Measurements from ENCODE around the gene POC1A.

POC1A gene

DNA sequence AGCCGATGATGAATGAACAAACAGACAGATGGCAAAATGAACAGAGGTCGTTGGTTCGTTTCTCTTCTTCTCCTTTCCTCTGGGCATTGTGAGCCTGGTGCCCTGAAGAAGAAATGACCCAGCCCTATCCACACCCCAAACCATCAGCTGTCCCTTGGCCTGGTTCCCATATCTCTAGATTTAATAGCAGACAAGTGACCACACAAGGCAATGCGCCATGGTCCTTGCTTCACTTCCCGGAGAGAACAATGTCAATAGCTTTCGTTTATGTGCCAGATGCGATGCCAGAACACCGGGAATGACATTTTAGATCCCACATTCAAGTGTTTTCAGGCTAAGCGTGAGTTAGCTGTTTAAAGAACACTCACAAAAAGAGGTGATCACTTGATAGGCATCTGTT, 17.7 kb downstream of the POC1A start:
- H3K4me3 Mint-ChIP-seq = no peak overlapping the region
- H3K4me1 Mint-ChIP-seq = peaks cover 7% of the 10 kb centered on the region
- no peaks in the 10 kb centered on the region for H3K9me3 Mint-ChIP-seq
- H3K27me3 Mint-ChIP-seq = no peaks in the 10 kb centered on the region
- no peak overlapping the region for H3K27ac Mint-ChIP-seq
- H3K36me3 Mint-ChIP-seq (ENCODE audit: low read depth) = peaks cover 2% of the 10 kb centered on the region
- no peak for ATAC-seq
- DNase-seq = no peak

GRCh38 chr3:52135332-52135731, 18.9 kb downstream of the POC1A start:
- ATAC-seq (no peak), DNase-seq (no peak)
- H3K27me3 Mint-ChIP-seq = no peaks in the 10 kb centered on the region
- H3K4me1 Mint-ChIP-seq = peaks cover 10% of the 10 kb centered on the region
- H3K4me3 Mint-ChIP-seq = no peak overlapping the region
- no peak overlapping the region for H3K27ac Mint-ChIP-seq
- H3K9me3 Mint-ChIP-seq = no peaks in the 10 kb centered on the region
- peaks cover 2% of the 10 kb centered on the region for H3K36me3 Mint-ChIP-seq (ENCODE audit: low read depth)

- Mint-ChIP-seq H3K9me3 (no peaks in the 10 kb centered on the region), H3K4me3 (no peak overlapping the region), H3K36me3 (ENCODE audit: low read depth) (peaks cover 2% of the 10 kb centered on the region), H3K27me3 (no peaks in the 10 kb centered on the region), H3K27ac (no peak overlapping the region), H3K4me1 (peaks cover 10% of the 10 kb centered on the region)
- DNase-seq (no peak), ATAC-seq (no peak)
Observed at GRCh38 chr3:52134761-52135160, 19.5 kb downstream of the POC1A start.

GRCh38 chr3:52132930-52133329, 21.3 kb downstream of the POC1A start:
- no peaks in the 10 kb centered on the region for H3K9me3 Mint-ChIP-seq
- H3K4me3 Mint-ChIP-seq = no peak overlapping the region
- DNase-seq = no peak
- ATAC-seq = no peak
- no peak overlapping the region for H3K27ac Mint-ChIP-seq
- H3K4me1 Mint-ChIP-seq = peaks cover 13% of the 10 kb centered on the region
- no peaks in the 10 kb centered on the region for H3K27me3 Mint-ChIP-seq
- peaks cover 2% of the 10 kb centered on the region for H3K36me3 Mint-ChIP-seq (ENCODE audit: low read depth)

- no peaks in the 10 kb centered on the region for H3K27me3 Mint-ChIP-seq
- no peak overlapping the region for H3K27ac Mint-ChIP-seq
- ATAC-seq (no peak), DNase-seq (no peak)
- H3K4me3 Mint-ChIP-seq = no peak overlapping the region
- H3K9me3 Mint-ChIP-seq = no peaks in the 10 kb centered on the region
- peaks cover 14% of the 10 kb centered on the region for H3K4me1 Mint-ChIP-seq
- peaks cover 2% of the 10 kb centered on the region for H3K36me3 Mint-ChIP-seq (ENCODE audit: low read depth)
Observed at GRCh38 chr3:52132041-52132440, 22.2 kb downstream of the POC1A start.

- H3K4me3 Mint-ChIP-seq = no peak overlapping the region
- H3K36me3 Mint-ChIP-seq (ENCODE audit: low read depth) = peaks cover 6% of the 10 kb centered on the region
- DNase-seq = no peak
- no peaks in the 10 kb centered on the region for H3K27me3 Mint-ChIP-seq
- no peak overlapping the region for H3K27ac Mint-ChIP-seq
- H3K9me3 Mint-ChIP-seq = no peaks in the 10 kb centered on the region
- H3K4me1 Mint-ChIP-seq = peaks cover 14% of the 10 kb centered on the region
- no peak for ATAC-seq
Observed at GRCh38 chr3:52130966-52131622, 23.1 kb downstream of the POC1A start.

GRCh38 chr3:52128118-52128683, 26.0 kb downstream of the POC1A start:
- no peak overlapping the region for H3K4me3 Mint-ChIP-seq
- no peaks in the 10 kb centered on the region for H3K9me3 Mint-ChIP-seq
- peak overlapping the region; percentile 26 for H3K27ac Mint-ChIP-seq
- H3K4me1 Mint-ChIP-seq = peaks cover 14% of the 10 kb centered on the region
- H3K27me3 Mint-ChIP-seq = no peaks in the 10 kb centered on the region
- ATAC-seq (no peak), DNase-seq (no peak)
- H3K36me3 Mint-ChIP-seq (ENCODE audit: low read depth) = peaks cover 5% of the 10 kb centered on the region

DNA sequence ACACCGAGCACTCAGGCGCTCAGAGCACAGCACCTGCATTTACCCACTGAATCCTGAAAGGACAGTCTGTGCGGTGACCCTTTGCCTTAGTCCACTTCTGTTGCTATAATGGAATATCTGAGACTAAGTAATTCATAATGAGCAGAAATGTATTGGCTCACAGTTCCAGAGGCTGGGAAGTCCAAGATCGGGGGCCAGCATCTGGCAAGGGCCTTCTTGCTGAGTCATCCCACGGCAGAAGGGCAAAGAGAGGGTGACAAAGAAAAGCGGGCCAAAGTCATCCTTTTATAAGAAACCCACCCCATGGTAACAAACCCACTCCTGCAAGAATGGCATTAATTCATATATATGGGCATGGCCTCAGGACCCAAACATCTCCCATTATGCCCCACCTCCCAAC, 27.7 kb downstream of the POC1A start:
- ATAC-seq (no peak), DNase-seq (no peak)
- no peaks in the 10 kb centered on the region for H3K9me3 Mint-ChIP-seq
- peaks cover 12% of the 10 kb centered on the region for H3K4me1 Mint-ChIP-seq
- H3K27ac Mint-ChIP-seq = peak overlapping the region; percentile 18
- no peak overlapping the region for H3K4me3 Mint-ChIP-seq
- H3K27me3 Mint-ChIP-seq = no peaks in the 10 kb centered on the region
- peaks cover 10% of the 10 kb centered on the region for H3K36me3 Mint-ChIP-seq (ENCODE audit: low read depth)

DNA sequence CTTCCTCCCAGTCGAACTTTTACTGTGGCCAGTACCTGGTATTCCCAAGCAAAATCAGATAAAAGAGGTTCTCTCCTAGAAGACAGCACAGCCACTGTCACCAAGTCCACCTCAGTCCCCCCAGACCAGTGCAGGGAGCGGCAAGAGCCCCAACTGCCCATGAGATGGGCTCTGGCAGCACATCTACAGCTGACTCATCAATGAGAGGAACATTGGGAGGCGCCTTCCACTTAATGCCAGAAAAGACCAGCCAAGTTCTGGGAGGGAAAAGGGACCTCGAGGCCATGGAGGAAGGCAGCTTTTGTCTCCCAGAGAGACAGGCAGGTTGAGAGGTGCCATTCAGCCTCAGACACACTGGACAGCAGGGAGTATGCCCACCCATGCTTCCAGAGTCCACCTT, 28.2 kb downstream of the POC1A start:
- Mint-ChIP-seq H3K4me1 (peaks cover 11% of the 10 kb centered on the region), H3K4me3 (no peak overlapping the region), H3K27ac (no peak overlapping the region), H3K27me3 (no peaks in the 10 kb centered on the region), H3K36me3 (ENCODE audit: low read depth) (peaks cover 13% of the 10 kb centered on the region), H3K9me3 (no peaks in the 10 kb centered on the region)
- ATAC-seq (no peak), DNase-seq (no peak)

GRCh38 chr3:52124766-52125165, 29.5 kb downstream of the POC1A start:
- Mint-ChIP-seq H3K27ac (no peak overlapping the region), H3K9me3 (no peaks in the 10 kb centered on the region), H3K4me3 (no peak overlapping the region), H3K36me3 (ENCODE audit: low read depth) (peaks cover 14% of the 10 kb centered on the region), H3K27me3 (no peaks in the 10 kb centered on the region), H3K4me1 (peaks cover 11% of the 10 kb centered on the region)
- no peak for DNase-seq
- no peak for ATAC-seq

- Mint-ChIP-seq H3K27me3 (no peaks in the 10 kb centered on the region), H3K4me1 (peaks cover 11% of the 10 kb centered on the region), H3K27ac (no peak overlapping the region), H3K36me3 (ENCODE audit: low read depth) (peaks cover 18% of the 10 kb centered on the region), H3K4me3 (no peak overlapping the region), H3K9me3 (no peaks in the 10 kb centered on the region)
- ATAC-seq = no peak
- DNase-seq = no peak
Observed at GRCh38 chr3:52124126-52124525, 30.1 kb downstream of the POC1A start.

DNA sequence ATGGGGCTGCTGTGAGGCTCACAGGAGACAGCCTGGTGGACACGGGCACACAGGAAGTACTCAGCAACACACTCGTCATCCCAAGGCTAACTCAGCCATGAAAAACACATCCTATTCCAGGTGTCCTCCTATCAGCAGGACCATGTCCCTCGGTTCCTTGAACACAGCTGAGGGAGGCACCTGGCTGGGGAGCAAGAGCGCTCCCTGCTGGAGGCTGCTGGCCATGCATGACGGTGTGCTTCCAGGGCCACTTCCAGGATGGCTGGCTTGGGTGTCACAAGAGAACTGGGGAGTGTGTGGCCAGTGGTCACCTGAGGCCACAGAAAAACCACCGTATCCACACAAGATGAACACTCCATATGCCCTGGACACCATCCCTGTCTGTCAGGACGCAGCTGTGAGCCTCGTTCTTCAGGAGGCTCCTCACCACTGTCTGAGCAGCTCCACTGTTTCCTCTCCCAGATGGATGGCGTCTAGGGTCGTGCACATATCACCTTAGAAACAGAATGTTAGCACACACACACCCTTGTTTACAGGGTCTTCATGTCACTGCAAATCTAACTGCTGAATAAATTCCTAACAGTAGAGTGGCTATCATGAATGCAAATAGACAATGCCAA, 31.0 kb downstream of the POC1A start:
- DNase-seq = peak; percentile 77
- H3K9me3 Mint-ChIP-seq = no peaks in the 10 kb centered on the region

DNA sequence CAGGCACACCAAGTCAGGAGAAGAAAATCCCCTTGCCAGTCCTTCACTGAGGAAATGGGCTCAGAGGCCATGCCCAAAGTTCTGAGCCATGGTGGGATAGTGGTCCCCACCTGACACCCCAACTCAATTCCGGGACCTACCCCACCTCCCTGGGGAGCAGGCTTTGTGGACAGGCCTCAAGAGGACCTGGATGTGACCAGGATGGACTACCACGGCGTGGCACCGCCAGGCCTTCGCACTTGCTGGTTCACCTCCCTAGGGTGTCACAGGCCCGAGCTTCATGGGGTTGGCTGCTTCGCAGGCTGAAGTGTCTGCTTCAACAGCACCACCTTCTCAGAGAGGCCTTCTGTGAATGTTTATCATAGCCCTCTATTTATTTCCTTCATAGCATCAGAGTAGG, 31.7 kb downstream of the POC1A start:
- peaks cover 19% of the 10 kb centered on the region for H3K36me3 Mint-ChIP-seq (ENCODE audit: low read depth)
- DNase-seq = no peak
- no peak overlapping the region for H3K4me3 Mint-ChIP-seq
- no peak for ATAC-seq
- no peaks in the 10 kb centered on the region for H3K9me3 Mint-ChIP-seq
- H3K27ac Mint-ChIP-seq = no peak overlapping the region
- peaks cover 7% of the 10 kb centered on the region for H3K4me1 Mint-ChIP-seq
- no peaks in the 10 kb centered on the region for H3K27me3 Mint-ChIP-seq

More for the DNA sequence above, 31.0 kb downstream of the POC1A start:
- peaks cover 11% of the 10 kb centered on the region for H3K4me1 Mint-ChIP-seq
- H3K27ac Mint-ChIP-seq = no peak overlapping the region
- H3K27me3 Mint-ChIP-seq = no peaks in the 10 kb centered on the region
- ATAC-seq = peak; percentile 77
- H3K36me3 Mint-ChIP-seq (ENCODE audit: low read depth) = peaks cover 19% of the 10 kb centered on the region
- no peak overlapping the region for H3K4me3 Mint-ChIP-seq

DNA sequence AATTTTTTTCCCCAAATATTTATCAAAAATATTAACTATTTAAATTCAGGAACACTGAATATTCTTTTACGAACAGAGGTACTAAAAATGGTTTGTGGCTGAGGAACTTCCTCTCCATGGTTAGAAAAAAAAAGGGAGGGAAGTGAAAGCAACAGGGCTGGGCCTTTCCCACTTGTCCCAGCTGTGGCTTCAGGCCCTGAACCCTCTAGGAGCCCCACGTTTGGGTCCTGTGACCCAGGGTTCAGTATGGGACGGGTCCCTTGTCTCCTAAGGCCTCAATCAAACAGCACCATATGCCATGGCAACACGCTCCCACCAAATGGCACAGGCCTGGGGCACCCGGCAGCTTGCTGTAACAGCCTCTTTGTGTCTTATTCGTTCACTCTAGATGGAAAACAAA, 32.4 kb downstream of the POC1A start:
- Mint-ChIP-seq H3K27ac (no peak overlapping the region), H3K4me3 (no peak overlapping the region), H3K4me1 (peaks cover 7% of the 10 kb centered on the region), H3K9me3 (no peaks in the 10 kb centered on the region), H3K36me3 (ENCODE audit: low read depth) (peaks cover 16% of the 10 kb centered on the region), H3K27me3 (no peaks in the 10 kb centered on the region)
- ATAC-seq = no peak
- no peak for DNase-seq

GRCh38 chr3:52121464-52121805, 32.8 kb downstream of the POC1A start:
- Mint-ChIP-seq H3K9me3 (no peaks in the 10 kb centered on the region), H3K36me3 (ENCODE audit: low read depth) (peaks cover 14% of the 10 kb centered on the region), H3K4me1 (peaks cover 7% of the 10 kb centered on the region), H3K27me3 (no peaks in the 10 kb centered on the region), H3K4me3 (no peak overlapping the region), H3K27ac (peak overlapping the region; percentile 64)
- ATAC-seq (no peak), DNase-seq (no peak)
